IPS-18c (cell line): ENCODE measurements around the gene NUDT5.

Experiments
- H3K4me3 ChIP-seq: 2 replicates; pipeline ENCODE4 v1.7.0; 2013; ENCODE audit warnings: low read depth, mild to moderate bottlenecking, low read length, moderate library complexity; ENCODE audit not compliant: insufficient read depth
- H3K9me3 ChIP-seq: one replicate; pipeline ENCODE4 v1.6.1; 2013; ENCODE audit warnings: mild to moderate bottlenecking, low read length, moderate library complexity; ENCODE audit not compliant: control insufficient read depth, insufficient read depth

The NUDT5 gene

GRCh38 chr10:12130237-12130872, 65.3 kb downstream of the NUDT5 start:
- Histone ChIP-seq H3K9me3 (no peaks in the 10 kb centered on the region), H3K4me3 (peak overlapping the region; percentile 96)

GRCh38 chr10:12129222-12130111, 66.2 kb downstream of the NUDT5 start, which contains the start of gene SEC61A2:
Gene SEC61A2, plus strand, starts transcription at chr10:12129677. Its CDS starts 111 bp downstream, at chr10:12129788.
- peak within 1 kb of the TSS; percentile 96 for H3K4me3 ChIP-seq
- H3K9me3 ChIP-seq: no peaks in the 10 kb centered on the region

GRCh38 chr10:12121673-12122072, 74.0 kb downstream of the NUDT5 start:
- H3K9me3 ChIP-seq: no peaks in the 10 kb centered on the region
- H3K4me3 ChIP-seq: no peak overlapping the region
